ENCODE measurements around the gene CCP110.

- no peak for TF ChIP-seq CTCF (conservative IDR thresholded peaks at IDR 0.05; ENCODE audit: low read length)
- TF ChIP-seq EZH2phosphoT487 (IDR thresholded peaks at IDR 0.05; ENCODE audit: borderline replicate concordance) = no peak
Observed at GRCh38 chr16:19563377-19563776, 39.6 kb downstream of the CCP110 start.

Measured in Loucy (cell line).